Mucosa of rectum (tissue), 2 donors: ENCODE results near the gene CRY2.

Source experiments
- H3K27ac ChIP-seq, 2 donors: one replicate each; pipeline ENCODE4 v1.7.0; 2013; ENCODE audit warnings: inconsistent platforms in 2 of 2, low read depth in 2 of 2, low read length in 2 of 2
- H3K27me3 ChIP-seq, 2 donors: one replicate each; pipeline ENCODE4 v1.7.0; 2013; ENCODE audit warnings: low read length in 2 of 2; ENCODE audit not compliant: control insufficient read depth in 2 of 2, insufficient read depth in 2 of 2
- H3K36me3 ChIP-seq, 2 donors: one replicate each; pipeline ENCODE4 v1.7.0; 2013; ENCODE audit warnings: low read length in 2 of 2; ENCODE audit not compliant: control insufficient read depth in 2 of 2, insufficient read depth in 2 of 2
- H3K4me1 ChIP-seq, 2 donors: one replicate each; pipeline ENCODE4 v1.7.0; 2013; ENCODE audit warnings: low read length in 2 of 2, mild to moderate bottlenecking in 1 of 2; ENCODE audit not compliant: control insufficient read depth in 2 of 2, insufficient read depth in 2 of 2
- H3K4me3 ChIP-seq, 2 donors: one replicate each; pipeline ENCODE4 v1.7.0; 2013; ENCODE audit warnings: low read length in 2 of 2
- H3K9ac ChIP-seq, 2 donors: one replicate each; pipeline ENCODE4 v1.7.0; 2013; ENCODE audit warnings: low read length in 2 of 2, low read depth in 1 of 2, mild to moderate bottlenecking in 1 of 2
- H3K9me3 ChIP-seq, 2 donors: one replicate each; pipeline ENCODE4 v1.7.0; 2013; ENCODE audit warnings: low read length in 2 of 2; ENCODE audit not compliant: control insufficient read depth in 2 of 2
- donor health status: healthy.
- donor health status: Normal muscosa, but diverticular disease.

The CRY2 gene

DNA sequence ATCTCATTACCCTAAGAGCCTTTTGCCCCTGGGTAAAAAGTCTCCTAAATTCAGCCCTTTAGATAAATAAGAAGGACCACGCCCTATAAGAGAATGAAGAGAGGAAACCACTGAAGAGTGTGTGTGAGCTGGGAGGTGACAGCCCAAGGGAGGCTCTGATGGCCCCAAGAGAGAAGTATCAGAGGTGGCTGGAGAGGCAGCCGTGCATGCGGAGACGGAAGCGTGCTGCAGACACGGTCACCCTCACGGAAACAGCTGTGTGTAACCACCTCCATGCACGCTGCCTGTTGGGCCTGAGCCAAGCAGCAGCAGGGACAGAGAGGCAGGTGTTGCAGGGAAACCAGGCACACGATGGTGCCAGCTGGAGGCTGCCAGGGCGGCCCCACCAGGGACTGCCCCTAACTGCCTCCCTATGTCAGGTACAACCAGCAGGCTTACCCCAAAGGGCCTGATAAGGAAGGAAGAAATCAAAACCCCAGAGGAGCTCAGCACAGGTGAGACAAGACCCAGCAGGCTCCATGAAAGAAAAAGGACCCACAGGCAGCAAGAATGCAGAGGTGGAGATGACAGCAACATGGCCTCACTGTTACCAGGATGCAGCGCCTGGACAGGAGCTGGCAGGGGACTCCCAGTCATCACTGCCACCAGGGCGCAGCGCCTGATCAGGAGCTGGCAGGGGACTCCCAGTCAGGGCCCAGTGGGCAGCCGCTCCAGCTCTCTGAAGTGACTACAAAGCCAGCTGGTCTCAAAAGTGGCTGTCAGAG is 82.9 kb downstream of the CRY2 start:
- H3K4me3 ChIP-seq, result no peak overlapping the region
- peak overlapping the region in 1 of 2 donors; percentile 14 for H3K9ac ChIP-seq
- peaks cover 3 to 10% of the 10 kb centered on the region in 2 donors for H3K4me1 ChIP-seq
- no peaks in the 10 kb centered on the region for H3K9me3 ChIP-seq
- no peaks in the 10 kb centered on the region for H3K27me3 ChIP-seq
- peak overlapping the region in 1 of 2 donors; percentile 43 for H3K27ac ChIP-seq
- H3K36me3 ChIP-seq, result peaks cover 17 to 20% of the 10 kb centered on the region in 2 donors

DNA sequence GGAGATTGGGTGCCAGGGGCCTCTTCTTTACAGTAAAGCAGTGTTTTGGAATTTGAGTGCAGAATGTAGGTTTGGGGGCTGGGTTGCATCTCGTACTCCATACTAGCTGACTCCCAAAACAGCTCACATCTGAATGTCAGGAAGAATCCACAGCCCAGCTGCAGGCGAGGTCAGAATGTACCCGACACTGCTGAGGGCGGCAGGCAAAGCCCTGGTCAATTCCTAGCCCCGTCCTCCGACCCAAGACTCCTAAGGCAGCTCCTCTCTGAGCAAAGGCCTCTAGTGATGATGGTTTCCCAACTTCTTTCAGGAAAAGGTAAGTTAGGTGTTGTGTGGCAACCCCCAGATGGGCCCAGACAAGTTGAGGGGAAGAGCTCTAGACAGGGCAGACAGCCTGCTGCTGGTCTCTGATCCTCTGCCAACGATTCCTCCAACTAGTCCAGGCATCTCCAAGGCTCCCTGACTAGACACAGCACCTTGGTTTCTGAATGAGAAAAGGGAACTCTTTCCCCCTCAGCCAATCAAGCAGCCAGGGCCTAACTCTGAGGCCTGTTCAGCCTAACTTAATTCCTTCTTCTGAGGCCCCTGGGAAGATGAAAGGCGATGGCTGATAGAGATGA is 83.8 kb downstream of the CRY2 start:
- Histone ChIP-seq H3K36me3 (peaks cover 20 to 28% of the 10 kb centered on the region in 2 donors), H3K4me3 (no peak overlapping the region), H3K27ac (no peak overlapping the region)

DNA sequence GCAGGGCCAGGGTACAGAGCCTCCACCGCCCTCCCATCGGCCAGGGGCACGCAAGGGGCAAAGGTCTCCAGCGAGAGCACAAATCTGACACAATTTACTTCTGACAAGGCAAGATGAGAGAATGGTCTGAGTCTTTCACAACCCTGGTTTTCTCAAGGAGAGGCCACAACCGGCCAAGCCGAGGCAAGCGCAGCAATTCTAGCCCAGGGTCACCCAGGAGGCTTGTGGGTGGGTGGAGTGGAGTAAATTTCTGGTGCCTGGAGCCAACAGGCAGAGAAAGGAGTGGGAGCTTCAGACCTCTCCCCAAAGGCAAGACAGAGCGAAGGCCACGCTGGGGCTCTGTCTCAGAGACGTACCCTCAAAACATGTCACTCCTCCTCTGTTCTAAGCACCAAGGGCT is 84.5 kb downstream of the CRY2 start:
- Histone ChIP-seq H3K27ac (no peak overlapping the region), H3K4me3 (no peak overlapping the region), H3K27me3 (no peaks in the 10 kb centered on the region), H3K9ac (no peak overlapping the region), H3K9me3 (no peaks in the 10 kb centered on the region), H3K36me3 (peaks cover 21 to 29% of the 10 kb centered on the region in 2 donors), H3K4me1 (peaks cover 3 to 10% of the 10 kb centered on the region in 2 donors)

More for the DNA sequence above, 83.8 kb downstream of the CRY2 start:
- H3K9ac ChIP-seq, result no peak overlapping the region
- H3K4me1 ChIP-seq, result peaks cover 3 to 10% of the 10 kb centered on the region in 2 donors
- no peaks in the 10 kb centered on the region for H3K27me3 ChIP-seq
- no peaks in the 10 kb centered on the region for H3K9me3 ChIP-seq

DNA sequence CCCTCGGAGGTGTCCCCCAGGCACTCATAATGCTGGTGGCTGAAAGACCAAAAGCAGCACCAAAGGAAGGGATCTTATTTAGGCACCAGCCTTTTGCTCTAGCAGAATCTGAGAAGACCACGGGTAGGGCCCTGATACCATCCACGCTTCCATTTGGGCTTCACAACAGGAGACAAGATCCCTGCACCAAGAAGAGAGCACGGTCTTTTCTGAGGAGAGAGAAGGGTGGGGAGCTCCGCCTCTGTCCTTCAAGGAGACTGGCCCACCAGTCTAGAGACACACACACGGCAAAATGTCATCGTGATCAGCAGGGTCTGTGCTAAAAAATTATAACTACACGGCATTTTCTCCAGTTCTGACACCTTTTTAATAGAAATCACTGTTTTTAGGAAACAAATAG is 84.9 kb downstream of the CRY2 start:
- H3K4me3 ChIP-seq, result peak overlapping the region in 1 of 2 donors; percentile 23
- peaks cover 3 to 10% of the 10 kb centered on the region in 2 donors for H3K4me1 ChIP-seq
- H3K36me3 ChIP-seq, result peaks cover 24 to 32% of the 10 kb centered on the region in 2 donors
- no peaks in the 10 kb centered on the region for H3K9me3 ChIP-seq
- no peaks in the 10 kb centered on the region for H3K27me3 ChIP-seq
- no peak overlapping the region for H3K9ac ChIP-seq
- no peak overlapping the region for H3K27ac ChIP-seq
